NCI-H1417 (cell line): ENCODE results near the gene RABGAP1.

Source experiments
- DNase-seq, 3 experiments: peaks; one replicate each; lab custom pipeline; 2025; lab: John Stamatoyannopoulos, UW

RABGAP1 gene

GRCh38 chr9:123111427-123112014 lies 170.7 kb downstream of the RABGAP1 start:
- peak in 1 of 3 experiments; percentile 19 for DNase-seq

- no peak for DNase-seq
Measured at GRCh38 chr9:123112015-123112975, 171.5 kb downstream of the RABGAP1 start.

- DNase-seq, result no peak
Measured at GRCh38 chr9:123113185-123113584, 172.4 kb downstream of the RABGAP1 start.

- DNase-seq, result no peak
Measured at GRCh38 chr9:123115146-123115913, 174.5 kb downstream of the RABGAP1 start.

- no peak for DNase-seq
Measured at GRCh38 chr9:123116036-123116435, 175.2 kb downstream of the RABGAP1 start.

- DNase-seq, result peak in 1 of 3 experiments; percentile 47
Measured at GRCh38 chr9:123119566-123119965, 178.7 kb downstream of the RABGAP1 start.

- DNase-seq, result peak in 1 of 3 experiments; percentile 10
Measured at GRCh38 chr9:123120131-123120530, 179.3 kb downstream of the RABGAP1 start.

- no peak for DNase-seq
Measured at GRCh38 chr9:123120953-123121352, 180.1 kb downstream of the RABGAP1 start.

GRCh38 chr9:123121457-123121856 lies 180.6 kb downstream of the RABGAP1 start:
- DNase-seq, result no peak

- DNase-seq, result no peak
Measured at GRCh38 chr9:123127512-123128075, 186.8 kb downstream of the RABGAP1 start.

- DNase-seq, result no peak
Measured at GRCh38 chr9:123128591-123128990, 187.8 kb downstream of the RABGAP1 start.

GRCh38 chr9:123129423-123129822 lies 188.6 kb downstream of the RABGAP1 start:
- no peak for DNase-seq

GRCh38 chr9:123131258-123131657 lies 190.4 kb downstream of the RABGAP1 start:
- no peak for DNase-seq

GRCh38 chr9:123131993-123132392 lies 191.2 kb downstream of the RABGAP1 start:
- DNase-seq, result no peak

GRCh38 chr9:123132696-123133095 lies 191.9 kb downstream of the RABGAP1 start:
- no peak for DNase-seq

- DNase-seq, result no peak
Measured at GRCh38 chr9:123135430-123135829, 194.6 kb downstream of the RABGAP1 start.

- peak in 1 of 3 experiments; percentile 19 for DNase-seq
Measured at GRCh38 chr9:123138163-123138562, 197.3 kb downstream of the RABGAP1 start.

- peak in 1 of 3 experiments; percentile 17 for DNase-seq
Measured at GRCh38 chr9:123149067-123149466, 208.2 kb downstream of the RABGAP1 start.

GRCh38 chr9:123150708-123151503 lies 210.1 kb downstream of the RABGAP1 start:
- no peak for DNase-seq
